ENCODE data around the gene ST3GAL2.
"Not testable (repeated sequence)": the region's sequence is repeated elsewhere in the genome, so short reads cannot be mapped to it uniquely, and the experiment has no call there.

ST3GAL2 gene

GRCh38 chr16:70370145-70370544, 68.8 kb downstream of the ST3GAL2 start:
- not testable (repeated sequence) for H3K27me3 ChIP-seq (ENCODE audit: insufficient read depth, poor library complexity, severe bottlenecking); H3K4me3 ChIP-seq (ENCODE audit: severe bottlenecking); H3K27ac ChIP-seq (ENCODE audit: poor library complexity, severe bottlenecking); H3K4me1 ChIP-seq (ENCODE audit: insufficient read depth, poor library complexity, severe bottlenecking); H3K9me3 ChIP-seq (ENCODE audit: severe bottlenecking); DNase-seq (ENCODE audit: low spot score)
- peaks cover 81% of the 10 kb centered on the region for H3K36me3 ChIP-seq (ENCODE audit: low read depth)
- peak; percentile 58; the same call in 2 of the 3 replicates for ATAC-seq (ENCODE audit: low read depth)
- TF ChIP-seq CTCF (IDR thresholded peaks at IDR 0.05; ENCODE audit: poor library complexity, severe bottlenecking), result peak; percentile 80

- TF ChIP-seq CTCF (IDR thresholded peaks at IDR 0.05; ENCODE audit: poor library complexity, severe bottlenecking), result no peak
- DNase-seq (ENCODE audit: low spot score) (no peak), ATAC-seq (ENCODE audit: low read depth) (peak; percentile 21; the same call in 1 of the 3 replicates)
- Histone ChIP-seq H3K27ac (ENCODE audit: poor library complexity, severe bottlenecking) (no peak overlapping the region), H3K4me3 (ENCODE audit: severe bottlenecking) (no peak overlapping the region), H3K4me1 (ENCODE audit: insufficient read depth, poor library complexity, severe bottlenecking) (no peaks in the 10 kb centered on the region), H3K27me3 (ENCODE audit: insufficient read depth, poor library complexity, severe bottlenecking) (no peaks in the 10 kb centered on the region), H3K9me3 (ENCODE audit: severe bottlenecking) (no peaks in the 10 kb centered on the region), H3K36me3 (ENCODE audit: low read depth) (peaks cover 86% of the 10 kb centered on the region)
These were observed 74.5 kb downstream of the ST3GAL2 start for GRCh38 chr16:70364399-70364798.

- H3K4me1 ChIP-seq (ENCODE audit: insufficient read depth, poor library complexity, severe bottlenecking), result no peaks in the 10 kb centered on the region
- no peak overlapping the region for H3K27ac ChIP-seq (ENCODE audit: poor library complexity, severe bottlenecking)
- H3K36me3 ChIP-seq (ENCODE audit: low read depth), result peaks cover 93% of the 10 kb centered on the region
- no peaks in the 10 kb centered on the region for H3K9me3 ChIP-seq (ENCODE audit: severe bottlenecking)
- ATAC-seq (ENCODE audit: low read depth), result no peak
- no peaks in the 10 kb centered on the region for H3K27me3 ChIP-seq (ENCODE audit: insufficient read depth, poor library complexity, severe bottlenecking)
- no peak for TF ChIP-seq CTCF (IDR thresholded peaks at IDR 0.05; ENCODE audit: poor library complexity, severe bottlenecking)
- no peak overlapping the region for H3K4me3 ChIP-seq (ENCODE audit: severe bottlenecking)
- DNase-seq (ENCODE audit: low spot score), result no peak
These were observed 79.3 kb downstream of the ST3GAL2 start for GRCh38 chr16:70359552-70359951.

- no peaks in the 10 kb centered on the region for H3K27me3 ChIP-seq (ENCODE audit: insufficient read depth, poor library complexity, severe bottlenecking)
- no peak overlapping the region for H3K27ac ChIP-seq (ENCODE audit: poor library complexity, severe bottlenecking)
- peaks cover 59% of the 10 kb centered on the region for H3K36me3 ChIP-seq (ENCODE audit: low read depth)
- DNase-seq (ENCODE audit: low spot score), result no peak
- H3K4me3 ChIP-seq (ENCODE audit: severe bottlenecking), result no peak overlapping the region
- no peaks in the 10 kb centered on the region for H3K9me3 ChIP-seq (ENCODE audit: severe bottlenecking)
- ATAC-seq (ENCODE audit: low read depth), result no peak
- peaks cover 10% of the 10 kb centered on the region for H3K4me1 ChIP-seq (ENCODE audit: insufficient read depth, poor library complexity, severe bottlenecking)
- no peak for TF ChIP-seq CTCF (IDR thresholded peaks at IDR 0.05; ENCODE audit: poor library complexity, severe bottlenecking)
These were observed 89.1 kb downstream of the ST3GAL2 start for GRCh38 chr16:70349783-70350182.

- no peak for ATAC-seq (ENCODE audit: low read depth)
- no peak overlapping the region for H3K27ac ChIP-seq (ENCODE audit: poor library complexity, severe bottlenecking)
- no peak for TF ChIP-seq CTCF (IDR thresholded peaks at IDR 0.05; ENCODE audit: poor library complexity, severe bottlenecking)
- H3K9me3 ChIP-seq (ENCODE audit: severe bottlenecking), result no peaks in the 10 kb centered on the region
- H3K27me3 ChIP-seq (ENCODE audit: insufficient read depth, poor library complexity, severe bottlenecking), result no peaks in the 10 kb centered on the region
- no peak overlapping the region for H3K4me3 ChIP-seq (ENCODE audit: severe bottlenecking)
- no peak for DNase-seq (ENCODE audit: low spot score)
- H3K4me1 ChIP-seq (ENCODE audit: insufficient read depth, poor library complexity, severe bottlenecking), result peaks cover 10% of the 10 kb centered on the region
- peaks cover 51% of the 10 kb centered on the region for H3K36me3 ChIP-seq (ENCODE audit: low read depth)
These were observed 89.9 kb downstream of the ST3GAL2 start for GRCh38 chr16:70348991-70349390.
